GM19438 (cell line): ENCODE results near the gene MMP10.

Experiments
- ATAC-seq: cut with Tn5 transposase; IDR thresholded peaks from one replicate; pipeline ENCODE4 v1.9.1; 2021; ENCODE audit warnings: low read depth; ENCODE audit not compliant: unreplicated experiment

MMP10 gene

GRCh38 chr11:102780491-102780918, at the start of gene MMP10:
Gene MMP10, minus strand, starts transcription at chr11:102780628. Its CDS starts 37 bp downstream, at chr11:102780591.
- no peak for ATAC-seq

DNA sequence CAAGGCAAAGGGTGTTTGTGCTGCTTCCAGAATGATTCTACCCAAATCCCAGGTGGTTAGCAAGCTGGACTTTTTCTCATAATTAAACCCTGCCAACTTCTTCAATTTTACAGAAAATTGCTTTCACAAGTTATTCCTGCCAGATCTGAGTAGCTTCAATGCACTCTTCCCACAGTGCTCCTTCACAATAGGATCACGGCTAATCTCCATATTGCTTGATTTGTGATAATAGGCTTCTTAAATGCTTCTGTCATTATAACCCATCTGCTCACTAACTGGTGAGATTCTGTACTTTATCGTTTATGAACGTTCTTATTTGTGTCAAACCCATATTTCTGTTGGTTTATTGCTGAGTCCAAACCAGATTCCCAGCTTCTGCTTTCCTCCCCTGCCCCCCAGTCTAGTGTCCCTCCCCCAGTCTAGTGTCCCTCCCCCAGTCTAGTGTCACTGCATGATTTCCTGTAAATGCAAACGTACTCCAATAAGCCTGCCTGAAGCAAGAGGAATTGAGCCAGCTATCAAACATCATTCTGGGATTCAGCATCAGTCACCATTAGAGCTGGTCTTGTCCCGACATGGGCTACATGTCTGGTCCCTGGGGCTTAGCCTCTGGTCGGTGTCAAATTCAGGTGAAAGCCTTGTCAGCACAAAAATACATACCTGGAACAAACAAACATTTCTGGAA, 49.0 kb upstream of the MMP10 start:
- no peak for ATAC-seq

GRCh38 chr11:102824556-102824955, 44.1 kb upstream of the MMP10 start:
- ATAC-seq, result no peak

- no peak for ATAC-seq
Observed at GRCh38 chr11:102819491-102819890, 39.1 kb upstream of the MMP10 start.

- no peak for ATAC-seq
Observed at GRCh38 chr11:102813484-102813883, 33.1 kb upstream of the MMP10 start.

GRCh38 chr11:102812188-102812587, 31.8 kb upstream of the MMP10 start:
- no peak for ATAC-seq

- ATAC-seq, result no peak
Observed at GRCh38 chr11:102810950-102811660, 30.7 kb upstream of the MMP10 start.

- no peak for ATAC-seq
Observed at GRCh38 chr11:102809971-102810370, 29.5 kb upstream of the MMP10 start.

- ATAC-seq, result peak; percentile 76
Observed at GRCh38 chr11:102807921-102808320, 27.5 kb upstream of the MMP10 start.

GRCh38 chr11:102806296-102806695, 25.9 kb upstream of the MMP10 start:
- no peak for ATAC-seq

DNA sequence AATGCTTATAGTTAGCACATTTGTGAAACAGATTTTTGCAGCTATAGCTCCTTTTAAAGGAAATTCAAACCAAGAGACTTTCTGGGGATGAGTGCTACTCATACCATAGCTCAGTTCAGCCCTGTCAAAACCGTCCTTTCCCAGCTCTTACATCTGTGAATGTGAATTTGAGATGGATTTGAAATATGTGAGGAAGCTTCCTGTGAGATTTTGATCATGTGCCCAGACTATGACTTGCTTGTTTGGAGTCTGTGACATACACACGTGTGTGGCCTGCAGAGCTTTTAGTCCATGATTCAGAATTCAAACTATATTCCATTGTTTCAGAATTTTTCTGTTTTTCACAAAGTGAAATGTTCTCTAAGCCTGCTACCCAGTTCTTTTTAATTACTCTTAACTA, 21.9 kb upstream of the MMP10 start:
- ATAC-seq, result no peak

DNA sequence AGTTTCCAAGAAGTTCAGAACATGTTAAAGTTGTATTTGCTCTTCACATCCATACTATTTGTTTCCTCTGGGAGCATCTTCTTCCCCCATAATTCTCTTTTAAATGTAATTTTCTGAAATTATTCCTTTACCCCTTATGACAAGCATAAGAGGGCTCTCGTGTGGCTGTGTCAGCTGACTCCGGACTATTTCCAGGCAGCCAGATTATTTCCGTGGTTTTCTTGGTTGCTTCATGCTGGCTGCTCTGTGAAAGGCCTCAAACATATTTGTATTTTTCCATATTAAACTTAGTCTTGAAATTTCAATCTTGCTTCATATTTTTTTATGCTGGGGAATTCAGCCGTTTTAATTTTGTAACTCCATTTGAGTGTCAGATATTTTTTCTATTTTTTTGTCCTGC, 20.3 kb upstream of the MMP10 start:
- ATAC-seq, result no peak

- ATAC-seq, result no peak
Observed at GRCh38 chr11:102799681-102800340, 19.4 kb upstream of the MMP10 start.

GRCh38 chr11:102798012-102798746, 17.8 kb upstream of the MMP10 start, which contains the start of gene MMP1:
Gene MMP1, minus strand, starts transcription at chr11:102798160. Its CDS starts 68 bp downstream, at chr11:102798092.
- no peak for ATAC-seq

DNA sequence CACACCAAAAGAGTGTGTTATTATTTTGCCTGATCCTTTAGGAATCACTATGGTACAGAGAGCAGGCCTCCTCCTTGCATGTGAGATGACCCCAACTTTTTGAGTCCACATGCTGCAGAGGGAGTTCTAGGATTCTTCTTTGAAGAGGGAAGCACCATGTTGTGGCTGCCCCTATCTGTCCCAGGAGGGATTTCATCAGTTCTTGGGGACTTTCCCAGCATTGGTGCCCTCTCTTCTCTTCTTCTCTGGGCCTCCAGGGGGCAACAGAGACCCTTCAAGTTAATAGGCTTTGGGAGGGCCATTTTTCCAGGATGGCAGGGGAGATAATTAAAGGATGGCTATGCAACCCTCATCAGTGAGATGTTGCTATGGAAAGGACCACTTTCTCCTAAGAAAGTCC, 14.0 kb upstream of the MMP10 start:
- ATAC-seq, result peak; percentile 88

DNA sequence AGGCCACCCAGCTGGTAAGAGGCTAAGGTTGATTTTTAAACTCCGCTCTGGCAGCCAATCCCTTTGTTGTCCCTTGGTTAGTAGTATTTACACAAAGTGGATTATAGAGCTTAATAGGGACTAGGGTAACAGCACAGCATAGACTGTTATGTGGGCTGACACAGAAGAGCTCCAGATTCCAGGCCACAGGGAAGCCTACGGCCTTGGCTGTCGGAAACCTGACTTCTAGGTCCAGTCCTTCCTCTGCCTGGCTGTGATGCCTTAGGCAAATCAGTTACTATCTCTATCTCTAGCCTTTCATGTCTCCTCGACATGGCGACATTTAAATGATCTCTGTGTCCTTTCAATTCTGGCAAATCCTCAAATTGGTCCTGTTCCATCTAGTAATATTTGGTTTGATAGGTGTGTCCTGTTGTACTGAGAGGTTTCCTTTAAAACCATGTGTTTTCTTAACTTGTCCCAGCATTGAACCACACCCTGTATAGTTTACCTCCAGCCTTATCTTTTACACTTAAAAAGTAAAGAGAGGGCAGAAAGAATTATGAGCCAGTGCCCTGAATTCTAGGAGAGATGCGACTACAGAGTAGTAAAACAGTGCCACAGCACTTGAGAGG, 13.4 kb upstream of the MMP10 start:
- no peak for ATAC-seq

DNA sequence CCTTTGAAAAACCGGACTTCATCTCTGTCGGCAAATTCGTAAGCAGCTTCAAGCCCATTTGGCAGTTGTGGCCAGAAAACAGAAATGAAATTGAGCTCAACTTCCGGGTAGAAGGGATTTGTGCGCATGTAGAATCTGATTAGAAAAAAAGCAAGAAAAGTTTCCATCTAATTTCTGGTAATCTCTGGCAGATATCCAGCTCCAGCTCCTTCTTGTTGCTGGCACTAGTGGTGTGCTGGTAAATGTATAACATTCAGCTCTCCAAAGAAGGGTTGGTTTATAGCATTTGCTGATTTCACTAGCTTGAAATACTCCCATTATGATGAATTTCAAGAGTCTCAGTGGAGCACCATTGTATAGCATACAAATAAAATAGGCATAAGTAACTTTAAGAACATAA, 12.2 kb upstream of the MMP10 start:
- no peak for ATAC-seq

DNA sequence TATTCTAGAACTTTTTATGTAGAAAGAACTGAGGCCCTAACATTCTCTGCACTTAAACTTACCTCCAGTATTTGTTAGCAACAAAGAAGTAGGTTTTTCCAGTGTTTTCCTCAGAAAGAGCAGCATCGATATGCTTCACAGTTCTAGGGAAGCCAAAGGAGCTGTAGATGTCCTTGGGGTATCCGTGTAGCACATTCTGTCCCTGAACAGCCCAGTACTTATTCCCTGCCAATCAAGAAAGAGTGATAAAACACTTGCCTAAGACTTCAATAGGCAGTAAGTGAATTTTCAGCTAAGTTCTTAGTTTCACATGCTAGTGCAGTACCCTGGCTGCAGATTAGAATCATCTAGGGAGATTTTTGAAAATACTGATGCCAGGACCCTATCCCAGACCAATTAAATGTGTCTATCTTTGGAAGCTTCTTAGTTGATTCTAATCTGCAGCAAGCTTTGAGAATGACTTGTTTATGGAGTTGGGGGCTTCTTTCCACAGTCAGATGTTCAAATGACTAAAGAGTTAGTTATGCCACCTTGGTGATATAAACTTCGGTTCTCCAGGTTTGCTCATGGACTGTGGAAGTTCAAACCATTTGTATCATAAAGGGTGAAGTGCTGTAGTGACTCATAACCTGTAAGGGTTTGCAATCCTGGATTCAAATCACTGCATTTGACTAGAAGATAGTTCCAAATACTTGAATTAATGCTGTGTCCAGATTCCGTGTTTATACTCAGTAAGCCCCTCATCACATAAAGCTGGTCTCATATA, 11.0 kb upstream of the MMP10 start:
- no peak for ATAC-seq

GRCh38 chr11:102788334-102788995, 8.0 kb upstream of the MMP10 start:
- ATAC-seq, result no peak
